ENCODE data around the gene LONP1.
A peak's percentile ranks its signal among the peaks of the same experiment; 100 is the strongest.

LONP1 gene

GRCh38 chr19:5719961-5720790 is at the start of gene LONP1, which contains the start of gene CATSPERD (continued):
- no peak for TF ChIP-seq ZNF677 (tag by site-specific recombination; IDR thresholded peaks at IDR 0.05)
- TF ChIP-seq SP7 (tag by site-specific recombination; IDR thresholded peaks at IDR 0.05), result peak; percentile 76
- no peak for TF ChIP-seq ZNF280C (tag by site-specific recombination; IDR thresholded peaks at IDR 0.05)
- TF ChIP-seq ZNF626 (tag by site-specific recombination; IDR thresholded peaks at IDR 0.05), result no peak

- H3K27ac ChIP-seq (ENCODE audit: extremely low read depth, low read depth, low read length), result no peak overlapping the region
- CTCF ChIA-PET, result interaction anchor here (0.9 to 4.2 kb wide), 4 partner anchors 27 to 255 kb away, joined by 3 to 23 read pairs (median 6); partner anchors contain the start of genes NRTN and RPL36
- H3K36me3 ChIP-seq (ENCODE audit: control insufficient read depth in 2 of 2, insufficient read depth in 1 of 2, low read length in 2 of 2), result no peaks in the 10 kb centered on the region
- POLR2A ChIA-PET, result interaction anchor here (0.6 kb wide), 1 partner anchor 11 kb away, joined by 4 read pairs; no protein-coding TSS in a partner anchor
- no peak for TF ChIP-seq ZNF777 (tag by site-specific recombination; IDR thresholded peaks at IDR 0.05; ENCODE audit: borderline replicate concordance)
- peak; percentile 64 for TF ChIP-seq KLF1 (tag by site-specific recombination; IDR thresholded peaks at IDR 0.05)
- H3K9me3 ChIP-seq (ENCODE audit: control insufficient read depth, insufficient read depth, low read depth, low read length), result no peaks in the 10 kb centered on the region
- no peak overlapping the region for H3K4me3 ChIP-seq (ENCODE audit: low read depth, low read length)
- no peaks in the 10 kb centered on the region for H3K4me1 ChIP-seq (ENCODE audit: control insufficient read depth, insufficient read depth, low read length)
These were observed 48.0 kb upstream of the LONP1 start for GRCh38 chr19:5767949-5768348.

- no peaks in the 10 kb centered on the region for H3K36me3 ChIP-seq (ENCODE audit: control insufficient read depth in 2 of 2, insufficient read depth in 1 of 2, low read length in 2 of 2)
- no peak overlapping the region for H3K27ac ChIP-seq (ENCODE audit: extremely low read depth, low read depth, low read length)
- ChIA-PET CTCF (interaction anchor here (1.0 kb wide), 1 partner anchor 44 kb away, joined by 5 read pairs; no protein-coding TSS in a partner anchor), POLR2A (no interaction called here)
- TF ChIP-seq ZEB2 (tag by site-specific recombination; IDR thresholded peaks at IDR 0.05) (no peak), AEBP2 (tag by site-specific recombination; IDR thresholded peaks at IDR 0.05; ENCODE audit: borderline replicate concordance) (no peak), ZNF624 (tag by site-specific recombination; IDR thresholded peaks at IDR 0.05) (no peak), ZNF24 (tag by site-specific recombination; IDR thresholded peaks at IDR 0.05) (0 out of 2 replicates have a peak, but pooled peaks have one; percentile 28), ZNF776 (tag by site-specific recombination; IDR thresholded peaks at IDR 0.05; ENCODE audit: borderline replicate concordance) (no peak)
- no peaks in the 10 kb centered on the region for H3K9me3 ChIP-seq (ENCODE audit: control insufficient read depth, insufficient read depth, low read depth, low read length)
- H3K4me3 ChIP-seq (ENCODE audit: low read depth, low read length), result no peak overlapping the region
- no peaks in the 10 kb centered on the region for H3K4me1 ChIP-seq (ENCODE audit: control insufficient read depth, insufficient read depth, low read length)
These were observed 45.3 kb upstream of the LONP1 start for GRCh38 chr19:5765220-5765619.

- Histone ChIP-seq H3K27ac (ENCODE audit: extremely low read depth, low read depth, low read length) (no peak overlapping the region), H3K36me3 (ENCODE audit: control insufficient read depth in 2 of 2, insufficient read depth in 1 of 2, low read length in 2 of 2) (no peaks in the 10 kb centered on the region), H3K4me3 (ENCODE audit: low read depth, low read length) (no peak overlapping the region), H3K9me3 (ENCODE audit: control insufficient read depth, insufficient read depth, low read depth, low read length) (no peaks in the 10 kb centered on the region), H3K4me1 (ENCODE audit: control insufficient read depth, insufficient read depth, low read length) (no peaks in the 10 kb centered on the region)
- ChIA-PET CTCF (no interaction called here), POLR2A (no interaction called here)
- TF ChIP-seq ZNF366 (tag by site-specific recombination; conservative IDR thresholded peaks at IDR 0.05) (peak; percentile 99), ZNF169 (tag by site-specific recombination; IDR thresholded peaks at IDR 0.05) (no peak), ZBTB17 (tag by site-specific recombination; IDR thresholded peaks at IDR 0.05) (peak; percentile 99)
These were observed 42.8 kb upstream of the LONP1 start for GRCh38 chr19:5762608-5763217.
